ENCODE measurements around the gene PLD4.

GRCh38 chr14:104937161-104937560, 12.5 kb downstream of the PLD4 start:
- TF ChIP-seq, protein P1, sequence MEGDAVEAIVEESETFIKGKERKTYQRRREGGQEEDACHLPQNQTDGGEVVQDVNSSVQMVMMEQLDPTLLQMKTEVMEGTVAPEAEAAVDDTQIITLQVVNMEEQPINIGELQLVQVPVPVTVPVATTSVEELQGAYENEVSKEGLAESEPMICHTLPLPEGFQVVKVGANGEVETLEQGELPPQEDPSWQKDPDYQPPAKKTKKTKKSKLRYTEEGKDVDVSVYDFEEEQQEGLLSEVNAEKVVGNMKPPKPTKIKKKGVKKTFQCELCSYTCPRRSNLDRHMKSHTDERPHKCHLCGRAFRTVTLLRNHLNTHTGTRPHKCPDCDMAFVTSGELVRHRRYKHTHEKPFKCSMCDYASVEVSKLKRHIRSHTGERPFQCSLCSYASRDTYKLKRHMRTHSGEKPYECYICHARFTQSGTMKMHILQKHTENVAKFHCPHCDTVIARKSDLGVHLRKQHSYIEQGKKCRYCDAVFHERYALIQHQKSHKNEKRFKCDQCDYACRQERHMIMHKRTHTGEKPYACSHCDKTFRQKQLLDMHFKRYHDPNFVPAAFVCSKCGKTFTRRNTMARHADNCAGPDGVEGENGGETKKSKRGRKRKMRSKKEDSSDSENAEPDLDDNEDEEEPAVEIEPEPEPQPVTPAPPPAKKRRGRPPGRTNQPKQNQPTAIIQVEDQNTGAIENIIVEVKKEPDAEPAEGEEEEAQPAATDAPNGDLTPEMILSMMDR (IDR thresholded peaks at IDR 0.05), result no peak
- no peak for TF ChIP-seq POLR2A (IDR thresholded peaks at IDR 0.05)
